HG02981 (cell line): ENCODE data around the gene DDIT4.
"Not testable (repeated sequence)": the region's sequence is repeated elsewhere in the genome, so short reads cannot be mapped to it uniquely, and the experiment has no call there.

Experiments used
- ATAC-seq: cut with Tn5 transposase; IDR thresholded peaks from one replicate; pipeline ENCODE4 v1.9.1; 2021; ENCODE audit warnings: mild to moderate bottlenecking, moderate library complexity; ENCODE audit not compliant: unreplicated experiment

The DDIT4 gene

DNA sequence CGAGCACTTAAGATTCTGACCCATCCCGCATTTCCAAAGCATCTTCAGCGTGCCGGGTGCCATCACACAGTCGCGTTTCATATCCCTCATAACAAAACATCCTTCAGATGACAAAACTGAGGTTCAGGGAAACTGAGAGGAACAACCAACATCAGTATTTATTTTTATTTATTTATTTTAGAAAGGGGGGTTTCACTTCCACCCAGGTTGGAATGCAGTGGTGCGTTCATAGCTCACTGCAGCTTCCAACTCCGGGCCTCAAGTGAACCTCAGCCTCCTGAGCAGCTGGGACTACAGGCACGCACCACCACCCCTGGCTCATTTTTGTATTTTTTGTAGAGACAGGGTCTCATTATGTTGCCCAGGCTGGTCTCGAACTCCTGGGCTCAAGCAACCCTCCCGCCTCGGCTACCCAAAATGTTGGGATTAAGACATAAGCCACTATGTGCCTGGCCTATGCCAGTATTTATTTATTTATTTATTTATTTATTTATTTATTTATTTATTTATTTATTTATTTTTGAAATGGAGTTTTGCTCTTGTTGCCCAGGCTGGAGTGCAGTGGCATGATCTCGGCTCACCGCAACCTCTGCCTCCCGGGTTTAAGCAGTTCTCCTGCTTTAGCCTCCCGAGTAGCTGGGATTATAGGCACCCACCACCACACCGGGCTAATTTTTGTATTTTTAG is 24.4 kb upstream of the DDIT4 start:
- ATAC-seq, result not testable (repeated sequence)

DNA sequence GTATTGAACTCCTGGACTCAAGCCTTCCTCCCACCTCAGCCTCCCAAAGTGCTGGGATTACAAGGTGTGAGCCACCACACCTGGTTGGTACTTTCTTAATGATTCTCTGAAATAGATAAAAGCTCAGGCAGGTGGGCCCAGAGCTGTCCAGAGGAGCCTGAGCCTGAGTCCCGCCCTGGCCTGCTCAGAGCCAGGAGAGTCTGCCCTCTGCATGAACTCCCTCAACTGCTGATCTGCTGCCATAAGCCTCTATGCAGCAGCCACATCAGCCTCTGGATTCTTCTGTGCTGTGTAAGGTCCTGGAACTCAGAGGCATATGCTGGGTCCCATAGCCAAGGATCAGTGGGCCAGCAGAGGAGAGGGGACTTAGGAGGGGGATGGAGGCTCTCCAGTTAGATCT is 23.1 kb upstream of the DDIT4 start:
- ATAC-seq, result no peak

DNA sequence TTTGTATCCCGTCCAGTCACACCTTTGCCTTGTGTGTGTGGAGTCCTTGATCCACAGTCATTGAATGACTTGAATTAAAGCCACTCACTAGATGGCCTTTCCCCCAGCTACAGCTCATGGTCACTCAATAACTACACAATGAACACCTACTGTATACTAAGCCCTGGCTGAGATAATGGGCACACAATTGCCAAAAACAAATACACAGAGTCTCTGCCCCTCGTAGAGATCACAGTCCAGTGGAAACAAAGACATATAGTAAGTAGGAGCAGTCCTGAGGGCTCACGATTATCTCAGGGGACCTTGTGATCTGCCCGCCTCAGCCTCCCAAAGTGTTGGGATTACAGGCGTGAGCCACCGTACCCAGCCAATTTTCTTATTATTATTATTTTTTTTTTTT is 22.1 kb upstream of the DDIT4 start:
- ATAC-seq, result no peak

DNA sequence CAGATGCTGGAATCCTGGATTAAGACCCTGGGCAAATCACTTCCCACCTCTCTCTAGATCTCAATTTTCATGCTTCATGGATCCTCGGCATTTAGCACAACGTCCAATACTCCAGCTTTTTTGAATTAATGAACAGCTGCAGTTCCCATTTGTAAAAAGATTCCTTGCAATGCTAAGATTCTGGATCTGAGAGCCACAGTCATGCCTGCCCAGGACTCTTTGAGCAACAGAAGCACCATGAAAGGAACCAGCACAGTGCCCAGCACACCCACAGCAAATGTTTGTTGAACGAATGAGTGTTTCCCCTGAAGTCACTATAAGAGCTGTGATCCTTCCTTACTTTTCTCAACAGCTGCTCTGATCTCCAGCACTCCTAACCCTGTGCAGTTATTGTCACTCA is 20.8 kb upstream of the DDIT4 start:
- no peak for ATAC-seq

DNA sequence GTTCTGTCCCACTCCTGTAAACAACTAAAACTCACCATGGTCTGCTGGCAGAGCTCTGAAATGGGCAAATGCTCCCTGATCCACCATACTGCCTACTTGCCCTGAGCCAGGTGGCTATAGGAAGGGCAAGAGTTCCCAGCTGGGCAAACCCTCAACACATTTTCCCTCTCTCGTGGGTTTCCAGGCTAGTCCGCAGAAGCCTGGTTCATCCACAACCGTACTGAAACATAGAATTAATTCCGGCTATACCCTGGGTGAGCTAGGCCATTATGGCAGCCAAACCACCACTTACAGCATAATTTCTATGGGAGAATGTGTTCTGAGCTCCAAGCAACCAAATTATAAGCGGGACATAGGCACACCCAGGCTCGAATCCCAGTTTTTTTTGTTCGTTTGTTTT is 20.1 kb upstream of the DDIT4 start:
- ATAC-seq, result no peak

DNA sequence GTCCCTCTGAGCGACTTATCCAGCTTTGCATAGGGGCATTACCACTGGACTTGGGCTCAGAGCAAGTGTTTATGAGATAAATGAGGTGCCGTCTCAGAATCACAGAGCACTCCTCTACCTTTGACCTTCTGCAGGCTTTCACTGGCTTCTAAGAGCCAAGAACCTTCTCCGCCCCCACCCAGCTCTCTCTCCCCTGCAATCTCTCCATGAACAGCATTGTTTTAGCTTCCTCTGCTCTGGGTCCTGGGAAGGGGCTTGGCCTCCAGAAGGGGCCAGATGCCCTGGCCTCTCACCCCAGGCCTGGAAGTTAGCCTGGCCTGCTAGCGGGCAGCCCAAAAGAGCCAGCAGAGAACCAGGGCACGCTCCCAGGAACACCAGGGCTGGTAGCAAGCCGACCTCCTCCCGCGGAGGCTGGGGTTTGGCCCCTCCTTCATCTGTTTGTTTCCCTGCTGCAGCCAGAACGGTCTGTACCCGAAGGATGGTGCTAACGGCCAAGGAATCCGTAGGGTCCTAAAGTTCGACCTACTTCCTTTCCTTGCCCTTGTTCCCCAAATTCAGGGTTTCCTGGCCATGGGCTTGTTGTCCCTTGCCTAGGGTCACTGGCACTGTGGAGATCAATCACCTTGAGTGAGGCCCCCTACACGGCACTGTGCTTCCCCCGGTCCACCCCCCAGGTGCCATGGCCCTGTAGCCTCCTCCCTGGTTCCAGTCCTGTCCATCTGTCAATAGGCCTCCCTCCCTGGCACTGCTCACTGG is 18.7 kb upstream of the DDIT4 start:
- no peak for ATAC-seq

DNA sequence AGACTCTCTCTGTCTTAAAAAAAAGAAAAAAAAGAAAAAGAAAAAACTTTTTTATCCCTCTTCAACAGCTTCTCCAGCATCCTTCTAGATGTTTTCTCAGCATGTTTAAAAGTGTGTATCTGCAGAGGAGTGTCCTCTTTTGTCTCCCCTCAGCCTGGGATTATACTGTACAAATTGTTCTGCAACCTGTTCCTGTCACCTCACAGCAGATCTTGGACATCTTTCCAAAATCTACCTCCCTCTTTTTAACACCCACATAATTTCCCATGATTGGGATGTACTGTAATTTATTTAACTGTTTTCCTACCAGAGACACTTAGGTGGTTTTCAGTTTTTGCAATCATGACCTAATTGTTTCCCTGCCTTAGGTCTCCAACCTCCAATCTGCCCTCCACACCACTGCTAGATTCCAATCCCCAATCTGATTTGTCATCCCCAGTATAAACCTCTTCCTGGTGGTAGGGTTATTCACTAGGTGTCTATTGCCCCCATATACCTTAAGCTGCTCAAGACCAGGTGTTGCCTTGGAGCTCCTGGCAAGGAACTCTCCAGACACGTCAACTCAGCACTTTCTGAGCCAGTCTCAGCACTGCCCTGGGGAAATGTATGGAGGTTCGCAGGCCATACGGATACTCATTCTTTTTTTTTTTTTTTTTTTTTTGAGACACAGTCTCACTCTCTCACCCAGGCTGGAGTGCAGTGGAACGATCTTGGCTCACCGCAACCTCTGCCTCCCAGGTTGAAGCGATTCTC is 17.6 kb upstream of the DDIT4 start:
- ATAC-seq, result no peak

DNA sequence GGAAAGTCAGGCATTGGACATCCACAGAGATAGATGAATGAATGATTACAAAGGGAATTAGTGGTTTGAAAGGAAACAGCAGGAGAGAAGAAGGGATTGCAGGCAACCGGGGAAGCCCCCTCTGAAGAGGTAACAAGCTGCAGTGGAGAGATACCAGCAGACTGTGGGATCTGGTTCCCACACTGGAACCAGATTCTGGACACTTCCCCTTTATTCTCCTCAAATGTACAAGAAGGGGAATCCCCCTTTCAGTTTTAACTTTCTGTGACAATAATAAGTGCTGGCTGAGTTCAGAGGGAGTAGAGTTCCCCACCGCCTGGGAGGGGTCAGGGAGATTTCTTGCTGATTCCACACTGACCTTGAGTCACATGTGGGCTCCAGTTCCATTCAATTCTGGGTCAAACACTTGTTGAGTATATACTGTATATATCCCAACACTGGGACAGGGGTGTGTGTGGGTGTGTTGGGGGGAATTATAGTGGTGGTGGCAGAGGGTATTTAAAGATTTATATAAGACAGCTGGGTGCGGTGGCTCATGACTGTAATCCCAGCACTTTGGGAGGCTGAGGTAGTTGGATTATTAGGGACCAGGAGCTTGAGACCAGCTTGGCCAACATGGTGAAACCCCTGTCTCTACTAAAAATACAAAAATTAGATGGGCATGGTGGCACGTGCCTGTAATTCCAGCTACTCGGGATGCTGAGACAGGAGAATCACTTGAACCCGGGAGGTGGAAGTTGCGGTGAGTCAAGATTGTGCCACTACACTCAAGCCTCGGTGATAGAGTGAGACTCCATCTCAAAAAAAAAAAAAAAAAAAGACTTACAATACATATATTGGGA is 16.5 kb upstream of the DDIT4 start:
- ATAC-seq, result peak; percentile 27

DNA sequence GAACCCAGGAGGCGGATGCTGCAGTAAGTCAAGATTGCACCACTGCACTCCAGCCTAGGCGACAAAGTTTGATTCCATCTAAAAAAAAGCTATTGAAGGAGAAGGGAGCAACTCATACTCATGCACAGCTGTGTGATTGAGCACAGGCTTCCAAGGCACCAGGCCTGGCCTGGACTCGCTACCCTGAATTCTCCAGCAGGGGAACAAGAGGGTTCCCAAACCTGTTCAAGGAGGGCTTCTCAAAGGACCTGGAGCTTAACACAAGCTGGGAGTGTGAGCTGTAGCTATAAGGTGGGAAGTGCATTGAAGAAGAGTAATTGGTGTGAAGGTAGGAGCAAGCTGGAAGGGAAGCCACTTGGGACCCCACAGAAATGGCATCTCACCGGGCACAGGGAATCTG is 15.1 kb upstream of the DDIT4 start:
- no peak for ATAC-seq

DNA sequence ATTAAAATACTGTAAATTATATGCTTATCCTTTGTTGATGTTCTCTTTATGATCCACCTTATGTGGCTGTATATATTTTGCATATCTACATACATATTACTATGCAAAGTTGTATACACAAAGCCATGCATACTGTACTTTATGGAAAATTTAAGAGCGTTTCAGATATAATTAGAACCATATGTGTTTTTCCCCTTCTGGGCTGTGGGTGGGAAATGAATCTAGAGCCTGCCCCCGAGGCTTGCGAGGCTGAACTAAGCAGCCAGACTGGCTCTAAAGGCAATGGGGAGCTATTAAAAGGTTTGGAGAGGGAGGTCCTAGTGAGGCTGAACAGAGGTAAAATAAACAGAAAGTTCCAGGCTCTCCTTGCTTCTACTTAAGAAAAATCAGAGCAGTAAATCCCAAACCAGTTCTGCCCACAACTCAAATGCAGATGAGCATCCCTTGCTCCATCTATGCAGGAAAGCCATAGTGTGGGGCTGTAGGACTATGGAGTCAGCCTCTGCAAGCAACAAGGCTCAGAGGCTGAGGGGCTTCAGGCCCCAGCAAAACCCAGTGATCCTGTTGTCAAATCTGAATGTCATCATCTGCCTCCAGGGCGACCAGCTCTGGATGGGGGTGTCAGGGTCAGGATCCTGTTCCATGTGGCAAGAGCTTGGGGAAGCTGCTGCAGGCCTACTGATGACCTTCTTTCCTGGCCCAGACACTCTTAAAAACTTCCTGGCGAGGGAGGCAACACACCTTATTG is 14.1 kb upstream of the DDIT4 start:
- no peak for ATAC-seq

DNA sequence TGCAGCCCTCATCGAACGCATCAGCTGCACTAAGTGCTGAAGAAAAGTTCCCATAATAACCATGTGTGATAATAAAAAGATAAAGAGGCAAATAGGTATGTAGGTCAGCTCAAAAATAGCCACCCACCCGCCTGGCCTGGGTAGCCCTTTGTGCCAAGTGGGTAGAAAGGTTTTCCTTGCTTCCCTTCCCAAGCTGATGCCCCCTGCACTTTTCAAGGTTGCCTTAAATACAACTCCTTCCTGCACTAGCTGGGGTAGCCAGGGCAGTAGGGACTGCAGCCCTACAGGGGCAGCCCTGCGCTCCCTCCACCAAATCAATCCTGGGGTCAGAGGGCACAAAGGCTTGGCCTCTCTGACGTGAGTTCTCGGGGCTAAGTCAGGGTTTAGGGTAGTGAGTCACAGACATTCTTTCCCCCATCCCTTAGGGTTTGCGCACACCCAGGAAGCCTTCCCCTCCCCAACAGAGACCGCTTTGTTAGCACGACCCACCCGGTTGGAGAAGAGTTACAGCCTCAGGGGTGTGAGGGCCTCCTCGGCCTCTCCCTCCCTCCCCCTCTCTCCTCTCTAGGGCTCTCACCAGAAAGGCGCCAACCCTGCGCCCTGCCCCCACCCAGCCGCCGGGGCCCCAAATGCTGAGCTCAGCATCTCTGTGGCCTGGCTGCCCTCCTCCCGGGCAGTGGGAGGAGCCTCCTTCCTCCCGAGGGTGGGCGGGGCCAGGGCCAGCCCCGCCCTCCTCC is 13.3 kb upstream of the DDIT4 start:
- peak; percentile 42 for ATAC-seq

DNA sequence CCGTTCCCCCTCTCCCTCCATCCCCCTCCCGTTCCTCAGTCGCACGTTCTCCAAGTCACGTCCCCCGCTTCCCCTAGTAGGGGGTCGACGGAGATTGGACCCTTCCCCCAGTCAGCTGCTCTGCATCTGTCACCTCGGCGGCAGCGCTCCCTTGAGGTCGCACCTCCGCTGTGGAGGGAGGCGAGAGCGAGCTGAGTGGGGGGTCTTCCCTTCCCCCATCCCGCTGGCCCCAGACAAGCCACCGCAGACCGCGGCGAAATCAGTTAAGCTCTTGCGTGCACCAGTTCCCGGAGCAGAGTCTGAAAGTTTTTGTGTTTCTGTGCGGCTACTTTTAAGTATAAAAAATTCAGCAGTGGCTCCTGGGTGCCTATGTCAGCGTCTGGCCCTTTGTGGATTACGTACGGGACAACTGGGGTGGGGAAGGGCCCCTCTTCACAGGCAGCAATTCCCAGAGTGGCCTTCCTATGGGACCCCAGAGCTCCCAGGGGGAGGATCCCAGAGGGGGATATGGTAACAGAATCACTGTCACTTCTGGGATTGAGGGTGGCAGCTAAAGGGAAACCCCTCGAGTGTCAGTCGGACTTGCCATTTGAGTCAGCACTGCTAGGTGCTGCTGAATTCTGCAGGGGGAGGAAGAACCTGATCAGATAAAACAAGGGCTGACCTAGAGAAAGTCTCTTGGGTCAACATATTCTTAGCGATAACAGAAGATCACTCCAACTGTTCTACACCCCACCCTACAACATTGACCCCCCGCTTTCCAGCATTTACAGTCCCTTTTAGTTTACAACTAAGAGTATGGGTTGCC is 12.5 kb upstream of the DDIT4 start:
- ATAC-seq, result peak; percentile 52

DNA sequence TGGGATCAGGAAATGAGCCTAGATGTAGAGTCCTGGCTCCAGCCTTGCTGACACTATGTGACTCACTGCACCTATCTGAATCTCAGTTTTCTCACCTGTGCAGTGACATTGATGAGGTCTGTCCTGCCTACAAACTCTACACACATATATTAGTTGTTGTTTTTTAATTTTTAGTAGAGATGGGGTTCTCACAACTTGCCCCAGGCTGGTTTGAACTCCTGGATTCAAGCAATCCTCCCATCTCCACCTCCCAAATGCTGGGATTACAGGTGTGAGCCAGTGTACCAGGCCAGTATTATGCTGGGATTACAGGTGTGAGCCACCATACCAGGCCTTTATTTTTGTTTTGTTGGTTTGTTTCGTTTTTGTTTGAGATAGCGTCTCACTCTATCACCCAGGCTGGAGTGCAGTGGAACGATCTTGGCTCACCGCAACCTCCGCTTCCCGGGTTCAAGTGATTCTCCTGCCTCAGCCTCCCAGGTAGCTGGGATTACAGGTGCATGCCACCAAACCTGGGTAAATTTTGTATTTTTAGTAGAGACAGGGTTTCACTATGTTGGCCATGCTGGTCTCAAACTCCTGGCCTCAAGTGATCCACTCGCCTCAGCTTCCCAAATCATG is 11.8 kb upstream of the DDIT4 start:
- ATAC-seq, result peak; percentile 1

DNA sequence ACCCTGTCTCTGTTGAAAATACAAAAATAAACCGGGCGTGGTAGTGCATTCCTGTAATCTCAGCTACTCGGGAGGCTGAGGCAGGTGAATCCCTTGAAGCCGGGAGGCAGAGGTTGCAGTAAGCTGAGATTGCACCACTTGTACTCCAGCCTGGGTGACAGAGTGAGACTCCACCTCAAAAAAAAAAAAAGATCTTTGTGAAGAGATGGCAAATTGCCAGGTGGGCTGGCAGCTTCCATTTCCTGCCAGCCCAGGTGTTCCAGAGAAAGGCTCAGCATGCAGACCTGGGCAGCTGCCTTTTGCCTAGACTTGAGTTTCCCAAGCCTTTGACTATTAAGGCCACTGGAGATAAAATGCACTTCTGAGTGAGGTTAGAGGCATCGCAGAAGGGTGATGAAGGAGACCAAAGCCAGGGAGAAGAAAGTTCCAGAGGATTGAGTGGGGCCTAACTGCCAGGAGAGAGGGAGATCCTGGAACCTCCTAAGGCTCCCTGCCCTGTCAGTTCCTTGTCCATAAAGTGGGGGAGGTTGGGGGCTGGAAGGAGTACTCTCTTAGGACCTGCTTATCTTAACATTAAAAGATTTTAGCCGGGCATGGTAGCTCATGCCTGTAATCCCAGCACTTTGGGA is 10.0 kb upstream of the DDIT4 start:
- ATAC-seq, result no peak

DNA sequence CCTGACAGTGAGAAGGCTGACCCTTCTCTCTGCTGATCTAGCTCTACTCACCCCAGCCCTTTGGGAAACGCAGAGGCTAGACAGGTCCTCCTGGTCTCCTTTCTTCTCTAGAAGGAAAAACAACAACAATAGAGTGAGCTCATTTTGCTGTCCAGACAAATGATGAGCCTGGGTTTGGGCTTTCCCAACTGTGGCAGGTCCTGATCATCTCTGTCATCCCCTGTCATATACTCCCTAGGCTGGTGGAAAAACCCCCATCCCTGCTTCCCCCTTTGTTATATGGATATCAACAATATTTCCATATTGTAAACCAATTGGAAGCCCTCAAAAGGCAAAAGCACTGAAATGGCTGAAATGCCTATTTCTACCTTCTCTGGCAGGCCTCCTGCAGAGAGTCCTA is 9.2 kb upstream of the DDIT4 start:
- ATAC-seq, result no peak

DNA sequence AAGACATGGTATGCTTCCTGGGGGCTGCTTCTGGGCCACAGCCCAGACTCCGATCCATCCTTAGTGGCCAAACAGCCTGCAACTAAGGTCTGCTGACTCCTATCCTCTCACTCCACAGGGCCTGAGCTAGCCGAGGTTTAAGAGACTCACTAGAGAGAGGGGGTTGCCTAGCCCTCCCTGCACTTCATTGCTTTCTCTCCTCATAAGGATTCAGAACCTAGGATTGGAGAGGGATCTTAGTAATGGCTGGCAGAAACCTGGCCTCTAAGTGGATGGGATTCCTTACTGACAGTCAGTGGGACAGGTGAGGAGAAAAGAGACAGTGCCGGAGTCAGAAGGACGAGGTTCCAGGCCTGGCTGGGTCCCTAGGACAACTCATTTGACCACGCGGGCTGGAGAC is 8.2 kb upstream of the DDIT4 start:
- ATAC-seq, result no peak

DNA sequence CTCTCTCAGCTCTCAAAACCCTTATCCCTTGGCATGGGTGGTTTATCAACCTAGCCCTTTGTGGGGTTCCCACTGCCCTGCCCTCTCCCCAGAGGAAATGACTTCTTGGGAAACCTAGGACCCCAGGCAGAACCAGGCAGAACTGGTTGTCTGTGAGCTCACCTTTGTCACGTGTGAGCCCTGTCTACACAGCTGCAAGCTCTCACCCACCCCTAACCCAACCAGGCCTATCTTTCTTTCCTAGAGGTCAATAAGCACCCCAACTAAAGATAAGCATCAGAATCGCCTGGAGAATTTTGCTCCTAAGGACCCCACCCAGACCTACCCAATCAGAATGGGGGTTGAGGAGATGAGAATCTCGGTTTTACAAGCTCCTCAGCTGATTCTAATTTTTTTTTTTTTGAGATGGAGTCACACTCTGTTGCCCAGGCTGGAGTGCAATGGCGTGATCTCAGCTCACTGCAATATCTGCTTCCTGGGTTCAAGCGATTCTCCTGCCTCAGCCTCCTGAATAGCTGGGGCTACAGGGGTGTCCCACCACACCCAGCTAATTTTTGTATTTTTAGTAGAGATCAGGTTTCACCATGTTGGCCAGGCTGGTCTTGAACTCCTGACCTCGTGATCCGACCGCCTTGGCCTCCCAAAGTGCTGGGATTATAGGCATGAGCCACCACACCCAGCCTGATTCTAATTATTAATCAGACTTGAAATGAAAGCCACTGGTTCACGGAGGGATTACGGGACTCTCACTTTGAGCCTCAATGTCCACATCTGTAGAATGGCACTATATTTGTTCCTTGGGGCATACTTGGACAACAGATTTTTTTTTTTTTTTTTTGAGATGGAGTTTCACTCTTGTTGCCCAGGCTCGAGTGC is 7.5 kb upstream of the DDIT4 start:
- no peak for ATAC-seq
